Neural cell (in vitro differentiated cells): Measurements from ENCODE around the gene CFDP1.
"Not testable (repeated sequence)": the region's sequence is repeated elsewhere in the genome, so short reads cannot be mapped to it uniquely, and the experiment has no call there.

Source experiments
- CTCF ChIP-seq: fragments of 450-650 bp; IDR thresholded peaks from 2 replicates; pipeline ENCODE4 v1.5.1; 2014; ENCODE audit warnings: antibody characterized with exemption, mild to moderate bottlenecking, moderate library complexity; ENCODE audit not compliant: poor library complexity, severe bottlenecking
- EZH2 ChIP-seq: fragments of 200-600, 300-800 bp; shearing (Covaris generic), sonication (generic); IDR thresholded peaks from 2 replicates; pipeline ENCODE4 v1.6.1; 2014; ENCODE audit warnings: antibody characterized with exemption, low read length, borderline replicate concordance, mild to moderate bottlenecking; ENCODE audit not compliant: insufficient read depth, poor library complexity, severe bottlenecking
- RAD21 ChIP-seq: fragments of 450-650 bp; conservative IDR thresholded peaks from 2 replicates; pipeline ENCODE4 v1.6.1; 2014; ENCODE audit warnings: antibody characterized with exemption, mild to moderate bottlenecking, moderate library complexity
- REST ChIP-seq: IDR thresholded peaks from 2 replicates; pipeline ENCODE4 v1.6.1; 2012; ENCODE audit warnings: borderline replicate concordance
- TAF1 ChIP-seq: IDR thresholded peaks from 2 replicates; pipeline ENCODE4 v1.6.1; 2012; ENCODE audit warnings: low read depth

GRCh38 chr16:75269358-75269757 is 163.9 kb downstream of the CFDP1 start:
- not testable (repeated sequence) for TF ChIP-seq TAF1, EZH2, RAD21, CTCF, REST
